GM19397 (cell line): ENCODE measurements around the gene TAF11.
"Not testable (repeated sequence)": the region's sequence is repeated elsewhere in the genome, so short reads cannot be mapped to it uniquely, and the experiment has no call there.

ENCODE experiments used
- ATAC-seq: cut with Tn5 transposase; IDR thresholded peaks from one replicate; pipeline ENCODE4 v1.9.1; 2021; ENCODE audit warnings: mild to moderate bottlenecking, moderate library complexity; ENCODE audit not compliant: unreplicated experiment

The TAF11 gene

GRCh38 chr6:34867484-34867883, 20.4 kb downstream of the TAF11 start:
- no peak for ATAC-seq

- ATAC-seq = no peak
Observed at GRCh38 chr6:34866509-34866908, 21.3 kb downstream of the TAF11 start.

DNA sequence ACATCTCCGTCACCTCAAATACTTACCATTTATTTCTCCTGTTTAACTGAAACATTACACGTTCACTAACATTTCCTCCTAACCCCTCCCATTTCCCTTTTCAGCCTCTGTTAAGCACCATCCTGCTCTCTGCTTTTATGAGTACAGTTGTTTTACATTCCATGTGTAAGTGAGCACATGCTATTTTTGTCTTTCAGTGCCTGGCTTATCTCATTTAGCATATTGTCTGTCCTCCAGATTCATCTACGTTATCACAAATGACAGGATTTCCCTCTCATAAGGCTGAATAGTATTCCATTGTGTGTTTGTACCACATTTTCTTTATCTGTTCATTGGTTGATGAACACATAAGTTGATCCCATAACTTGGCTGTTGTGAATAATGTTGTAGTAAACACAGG, 22.7 kb downstream of the TAF11 start:
- no peak for ATAC-seq

DNA sequence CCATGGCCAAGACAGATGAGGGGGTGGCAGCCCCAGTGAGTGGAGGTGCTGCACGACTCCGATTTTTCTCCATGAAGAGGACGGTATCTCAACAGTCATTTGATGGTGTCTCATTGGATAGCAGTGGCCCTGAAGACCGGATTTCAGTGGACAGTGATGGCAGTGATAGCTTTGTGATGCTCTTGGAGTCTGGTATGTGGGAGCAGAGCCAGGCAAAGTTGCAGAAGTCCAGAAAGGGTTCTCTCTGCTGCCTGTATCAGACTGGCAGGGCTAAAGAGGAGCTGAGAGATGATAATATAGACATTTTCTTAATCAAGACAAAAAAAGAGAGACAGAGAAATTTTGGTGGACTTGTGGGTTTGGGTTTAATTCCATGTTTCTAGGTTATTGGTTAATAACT, 23.8 kb downstream of the TAF11 start:
- no peak for ATAC-seq

GRCh38 chr6:34860776-34861175, 27.1 kb downstream of the TAF11 start:
- ATAC-seq = no peak

GRCh38 chr6:34859951-34860350, 27.9 kb downstream of the TAF11 start:
- ATAC-seq = no peak

GRCh38 chr6:34858681-34859080, 29.2 kb downstream of the TAF11 start:
- ATAC-seq = no peak

DNA sequence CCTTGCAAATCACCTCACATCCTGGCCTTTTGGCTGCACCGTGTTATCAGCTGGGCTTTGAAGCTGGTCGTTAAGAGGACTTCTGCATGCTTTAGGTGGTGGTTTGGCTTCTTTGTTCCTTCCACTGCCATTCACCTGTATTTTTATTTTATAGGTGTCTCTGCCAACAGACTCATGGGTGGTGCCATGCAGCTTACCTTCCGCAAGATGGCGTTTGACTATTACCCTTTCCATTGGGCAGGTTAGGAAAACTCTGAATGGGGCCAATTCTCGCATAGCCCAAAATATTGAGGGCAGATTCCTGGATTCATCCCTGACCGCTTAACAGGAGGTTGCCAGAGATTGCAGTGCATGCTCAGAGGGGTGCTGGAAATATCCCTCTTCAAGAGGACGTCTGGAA, 32.4 kb downstream of the TAF11 start:
- ATAC-seq = no peak

GRCh38 chr6:34852406-34853085, 35.3 kb downstream of the TAF11 start:
- no peak for ATAC-seq

DNA sequence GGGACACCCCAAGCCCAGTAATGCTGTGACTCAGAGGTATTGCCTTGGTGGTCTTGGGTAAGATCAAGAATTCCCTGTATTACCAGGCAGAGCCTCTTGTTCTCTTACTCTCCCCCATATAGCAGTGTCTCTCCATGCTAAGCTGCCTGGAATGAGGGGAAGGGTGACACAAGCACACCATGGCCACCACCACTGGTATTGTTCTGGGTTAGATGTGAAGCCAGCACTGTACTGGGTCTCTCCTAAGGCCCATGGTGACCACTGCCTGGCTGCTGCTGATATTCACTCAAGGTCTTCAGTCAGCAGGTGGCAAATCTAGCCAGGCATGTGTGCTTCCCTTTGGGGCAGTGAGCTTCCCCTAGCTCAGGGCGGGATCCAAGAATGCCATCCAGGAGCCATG, 36.5 kb downstream of the TAF11 start:
- no peak for ATAC-seq

DNA sequence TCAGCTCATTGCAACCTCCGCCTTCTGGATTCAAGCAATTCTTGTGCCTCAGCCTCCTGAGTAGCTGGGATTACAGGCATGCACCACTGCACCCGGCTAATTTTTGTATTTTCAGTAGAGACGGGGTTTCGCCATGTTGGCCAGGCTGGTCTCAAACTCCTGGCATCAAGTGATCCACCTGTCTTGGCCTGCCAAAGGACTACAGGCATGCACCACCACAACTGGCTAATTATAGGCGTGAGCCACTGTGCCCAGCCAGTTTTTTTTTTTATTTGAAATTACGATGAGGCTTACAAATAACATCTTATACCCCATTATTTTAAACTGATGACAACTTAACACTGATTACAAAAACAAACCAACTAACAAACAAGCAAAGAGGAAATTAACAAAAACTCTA, 38.8 kb downstream of the TAF11 start:
- not testable (repeated sequence) for ATAC-seq

GRCh38 chr6:34839666-34840352, 48.0 kb downstream of the TAF11 start:
- ATAC-seq = no peak

GRCh38 chr6:34837528-34837927, 50.3 kb downstream of the TAF11 start:
- no peak for ATAC-seq

DNA sequence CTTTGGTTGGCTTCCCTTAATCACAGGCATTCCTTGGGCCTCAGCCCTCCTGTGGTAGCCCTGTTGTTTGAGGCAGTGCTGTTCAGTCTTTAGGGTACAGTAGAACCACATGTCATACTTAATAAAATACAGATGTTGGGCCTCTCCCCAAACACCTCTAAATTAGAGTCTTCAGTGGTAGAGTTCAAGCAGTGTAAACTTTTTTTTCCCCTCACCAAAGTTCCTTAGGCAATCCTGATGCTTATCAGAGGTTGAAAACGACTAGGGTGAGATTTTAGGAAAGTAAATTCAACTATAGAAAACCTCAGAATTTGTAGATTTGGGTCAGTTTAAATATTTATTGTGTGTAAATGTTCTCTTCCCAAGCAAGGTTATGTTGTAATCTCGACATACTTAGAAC, 51.4 kb downstream of the TAF11 start:
- no peak for ATAC-seq

DNA sequence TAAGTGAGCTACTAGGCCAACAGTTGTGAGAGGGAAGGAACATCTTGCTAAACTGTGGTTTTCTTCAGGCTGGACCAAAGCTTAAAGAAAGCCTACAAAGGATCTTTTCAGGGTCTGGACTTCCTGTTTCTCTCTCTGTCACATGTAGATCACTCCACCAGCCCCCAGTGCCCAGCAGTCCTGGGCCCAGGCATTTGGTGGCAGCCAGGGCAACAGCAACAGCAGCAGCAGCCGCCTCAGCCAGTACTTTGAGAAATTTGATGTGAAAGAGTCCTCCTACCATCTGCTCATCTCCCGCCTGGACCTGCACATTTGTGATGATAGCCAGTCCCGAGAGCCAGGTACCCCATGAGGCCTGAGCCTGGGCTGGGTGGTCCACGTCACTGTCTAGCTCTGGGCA, 51.8 kb downstream of the TAF11 start:
- no peak for ATAC-seq

DNA sequence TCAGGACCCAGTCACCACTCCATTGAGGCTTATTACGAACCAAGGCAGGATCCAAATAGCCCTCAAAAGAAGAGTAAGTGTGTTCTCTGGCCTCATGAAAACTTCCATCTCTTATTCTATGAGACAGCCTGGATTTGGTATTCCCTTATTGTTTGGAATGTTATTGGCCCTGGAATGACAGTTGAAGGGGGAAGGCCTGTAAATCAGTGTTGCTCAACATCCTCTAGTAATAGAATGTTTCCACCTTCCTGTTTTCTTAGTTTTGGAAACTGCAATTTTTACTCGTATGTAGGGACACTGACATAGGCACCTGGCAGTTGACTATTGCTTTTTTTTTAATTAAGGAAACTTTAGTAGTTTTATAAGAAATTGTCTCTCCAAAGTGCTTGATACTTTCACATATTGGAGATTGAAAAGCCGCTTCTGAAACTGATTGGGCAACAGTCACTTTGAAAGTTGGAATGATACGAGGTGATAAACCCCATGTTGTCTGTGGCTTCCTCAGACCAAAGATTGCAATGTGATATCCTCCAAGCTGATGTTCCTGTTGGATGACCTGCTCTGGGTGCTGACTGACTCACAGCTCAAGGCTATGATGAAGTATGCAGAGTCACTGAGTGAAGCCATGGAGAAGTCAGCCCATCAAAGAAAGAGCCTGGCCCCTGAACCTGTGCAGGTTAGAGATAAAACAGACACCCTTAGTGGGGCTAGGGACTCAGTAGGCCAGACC, 52.9 kb downstream of the TAF11 start:
- no peak for ATAC-seq

DNA sequence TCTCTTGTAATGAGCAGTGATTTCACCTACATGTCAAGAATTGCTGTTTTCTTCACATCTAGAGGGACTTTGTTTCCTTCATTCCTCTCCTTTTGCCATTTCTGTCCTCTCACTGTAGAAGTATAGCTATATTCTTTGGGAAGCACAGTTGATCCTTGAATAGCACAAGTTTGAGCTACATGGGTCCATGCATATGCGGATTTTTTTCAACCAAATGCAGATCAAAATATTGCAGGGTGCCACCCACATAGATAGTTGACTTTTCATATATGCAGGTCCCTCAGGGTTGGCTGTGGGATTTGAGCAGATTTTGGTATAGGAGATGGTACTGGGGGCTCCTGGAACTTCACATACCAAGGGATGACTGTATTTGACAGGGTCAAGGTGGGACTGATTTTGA, 54.9 kb downstream of the TAF11 start:
- ATAC-seq = no peak

- no peak for ATAC-seq
Observed at GRCh38 chr6:34829137-34829536, 58.7 kb downstream of the TAF11 start.
